ENCODE measurements around the gene KLHL30.

- TF ChIP-seq, protein P1, sequence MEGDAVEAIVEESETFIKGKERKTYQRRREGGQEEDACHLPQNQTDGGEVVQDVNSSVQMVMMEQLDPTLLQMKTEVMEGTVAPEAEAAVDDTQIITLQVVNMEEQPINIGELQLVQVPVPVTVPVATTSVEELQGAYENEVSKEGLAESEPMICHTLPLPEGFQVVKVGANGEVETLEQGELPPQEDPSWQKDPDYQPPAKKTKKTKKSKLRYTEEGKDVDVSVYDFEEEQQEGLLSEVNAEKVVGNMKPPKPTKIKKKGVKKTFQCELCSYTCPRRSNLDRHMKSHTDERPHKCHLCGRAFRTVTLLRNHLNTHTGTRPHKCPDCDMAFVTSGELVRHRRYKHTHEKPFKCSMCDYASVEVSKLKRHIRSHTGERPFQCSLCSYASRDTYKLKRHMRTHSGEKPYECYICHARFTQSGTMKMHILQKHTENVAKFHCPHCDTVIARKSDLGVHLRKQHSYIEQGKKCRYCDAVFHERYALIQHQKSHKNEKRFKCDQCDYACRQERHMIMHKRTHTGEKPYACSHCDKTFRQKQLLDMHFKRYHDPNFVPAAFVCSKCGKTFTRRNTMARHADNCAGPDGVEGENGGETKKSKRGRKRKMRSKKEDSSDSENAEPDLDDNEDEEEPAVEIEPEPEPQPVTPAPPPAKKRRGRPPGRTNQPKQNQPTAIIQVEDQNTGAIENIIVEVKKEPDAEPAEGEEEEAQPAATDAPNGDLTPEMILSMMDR (conservative IDR thresholded peaks at IDR 0.05; ENCODE audit: low read length) = no peak
- no peak for TF ChIP-seq EZH2phosphoT487 (IDR thresholded peaks at IDR 0.05; ENCODE audit: borderline replicate concordance, low read depth, low read length)
Measured at GRCh38 chr2:238165288-238165921, 26.9 kb downstream of the KLHL30 start.
